Amniotic epithelial cell (primary cell): ENCODE results near the gene MRPL46.

Source experiments
- DNase-seq: peaks from one replicate; pipeline ENCODE4 v3.0.0-alpha.2; 2010; ENCODE audit warnings: low read depth

The MRPL46 gene

GRCh38 chr15:88467073-88467934 lies at the start of gene MRPL46, which contains the start of gene MRPS11:
Gene MRPL46, minus strand, starts transcription at chr15:88467388. Its CDS starts 11 bp downstream, at chr15:88467377.
Gene MRPS11, plus strand, starts transcription at chr15:88467708. Its CDS starts 10 bp downstream, at chr15:88467718.
- DNase-seq = peak; percentile 77

- peak; percentile 63 for DNase-seq
These were observed 46.0 kb upstream of the MRPL46 start for GRCh38 chr15:88513195-88513594.

- DNase-seq = peak; percentile 14
These were observed 45.4 kb upstream of the MRPL46 start for GRCh38 chr15:88512601-88513000.

GRCh38 chr15:88512078-88512477 lies 44.9 kb upstream of the MRPL46 start:
- no peak for DNase-seq

- no peak for DNase-seq
These were observed 44.0 kb upstream of the MRPL46 start for GRCh38 chr15:88511161-88511560.

GRCh38 chr15:88509964-88510363 lies 42.8 kb upstream of the MRPL46 start:
- DNase-seq = no peak

- no peak for DNase-seq
These were observed 42.1 kb upstream of the MRPL46 start for GRCh38 chr15:88509321-88509720.

- no peak for DNase-seq
These were observed 39.4 kb upstream of the MRPL46 start for GRCh38 chr15:88506628-88507027.

GRCh38 chr15:88505721-88506120 lies 38.5 kb upstream of the MRPL46 start:
- no peak for DNase-seq

- DNase-seq = no peak
These were observed 37.3 kb upstream of the MRPL46 start for GRCh38 chr15:88504445-88504844.

- DNase-seq = no peak
These were observed 31.8 kb upstream of the MRPL46 start for GRCh38 chr15:88498996-88499395.

GRCh38 chr15:88497109-88497765 lies 30.0 kb upstream of the MRPL46 start:
- no peak for DNase-seq

GRCh38 chr15:88493844-88494243 lies 26.7 kb upstream of the MRPL46 start:
- DNase-seq = no peak

GRCh38 chr15:88491158-88491557 lies 24.0 kb upstream of the MRPL46 start:
- no peak for DNase-seq

- no peak for DNase-seq
These were observed 22.8 kb upstream of the MRPL46 start for GRCh38 chr15:88490036-88490435.

- DNase-seq = no peak
These were observed 22.1 kb upstream of the MRPL46 start for GRCh38 chr15:88489321-88489720.

- DNase-seq = no peak
These were observed 20.8 kb upstream of the MRPL46 start for GRCh38 chr15:88487796-88488523.

GRCh38 chr15:88487178-88487795 lies 20.1 kb upstream of the MRPL46 start:
- no peak for DNase-seq

GRCh38 chr15:88484682-88485331 lies 17.6 kb upstream of the MRPL46 start:
- DNase-seq = peak; percentile 52

GRCh38 chr15:88482263-88482662 lies 15.1 kb upstream of the MRPL46 start:
- DNase-seq = no peak

GRCh38 chr15:88480981-88481380 lies 13.8 kb upstream of the MRPL46 start:
- DNase-seq = no peak

- no peak for DNase-seq
These were observed 12.0 kb upstream of the MRPL46 start for GRCh38 chr15:88479169-88479568.
